Brain microvascular endothelial cell (primary cell): ENCODE measurements around the gene GH2.

Experiments
- DNase-seq: peaks from one replicate; pipeline ENCODE4 v3.0.0-alpha.2; 2020
- H3K27ac ChIP-seq: fragments of 250-450 bp; sonication (Bioruptor Pico); 2 replicates; pipeline ENCODE4 v1.5.1; 2020; ENCODE audit warnings: mild to moderate bottlenecking, moderate library complexity
- H3K27me3 ChIP-seq: fragments of 250-450 bp; sonication (Bioruptor Pico); replicated peaks from 2 replicates; pipeline ENCODE4 v1.5.1; 2020; ENCODE audit warnings: mild to moderate bottlenecking
- H3K36me3 ChIP-seq: fragments of 250-450 bp; sonication (Bioruptor Pico); replicated peaks from 2 replicates; pipeline ENCODE4 v1.5.1; 2020; ENCODE audit warnings: mild to moderate bottlenecking
- H3K4me3 ChIP-seq: 2 replicates; pipeline ENCODE4 v1.5.1; 2011; ENCODE audit warnings: low read depth, mild to moderate bottlenecking, control low read depth, low read length, moderate library complexity
- in situ Hi-C: cut with HindIII; loops from 2 replicates; pipeline ENCODE4 v1.10.0; 2017; ENCODE audit warnings: low sequenced_read_pairs, low pct_ligation_motif_present
- TF ChIP-seq, protein P1 (sequence below): IDR thresholded peaks from 2 replicates; pipeline ENCODE4 v1.5.1; 2011; ENCODE audit warnings: low read depth, mild to moderate bottlenecking, moderate library complexity, low read length, control low read depth, inconsistent platforms; ENCODE audit errors: missing control alignments

GH2 gene

DNA sequence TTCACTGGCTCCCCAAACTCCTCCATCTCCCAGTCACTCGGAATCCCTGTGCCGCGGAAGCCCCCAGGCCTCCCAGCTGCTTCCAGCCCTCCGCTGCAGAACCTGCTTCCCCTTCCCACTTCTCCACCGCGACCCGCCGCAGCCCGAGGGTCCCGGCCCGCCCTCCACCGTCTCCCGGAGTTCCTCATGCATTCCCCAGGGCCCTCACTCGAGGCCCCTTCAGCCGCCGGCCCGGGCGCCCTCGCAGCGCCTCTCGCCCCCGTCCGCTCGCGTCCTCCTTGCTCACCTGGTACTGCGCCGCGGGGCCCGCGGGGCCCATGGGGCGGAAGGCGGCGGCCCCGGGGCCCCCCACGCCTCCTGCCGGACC lies 39.6 kb downstream of the GH2 start:
- in situ Hi-C loops, result no loop called here
- Histone ChIP-seq H3K36me3 (no peaks in the 10 kb centered on the region), H3K27ac (peak overlapping the region; percentile 45), H3K4me3 (peak overlapping the region; percentile 84), H3K27me3 (no peaks in the 10 kb centered on the region)
- TF ChIP-seq, protein P1, sequence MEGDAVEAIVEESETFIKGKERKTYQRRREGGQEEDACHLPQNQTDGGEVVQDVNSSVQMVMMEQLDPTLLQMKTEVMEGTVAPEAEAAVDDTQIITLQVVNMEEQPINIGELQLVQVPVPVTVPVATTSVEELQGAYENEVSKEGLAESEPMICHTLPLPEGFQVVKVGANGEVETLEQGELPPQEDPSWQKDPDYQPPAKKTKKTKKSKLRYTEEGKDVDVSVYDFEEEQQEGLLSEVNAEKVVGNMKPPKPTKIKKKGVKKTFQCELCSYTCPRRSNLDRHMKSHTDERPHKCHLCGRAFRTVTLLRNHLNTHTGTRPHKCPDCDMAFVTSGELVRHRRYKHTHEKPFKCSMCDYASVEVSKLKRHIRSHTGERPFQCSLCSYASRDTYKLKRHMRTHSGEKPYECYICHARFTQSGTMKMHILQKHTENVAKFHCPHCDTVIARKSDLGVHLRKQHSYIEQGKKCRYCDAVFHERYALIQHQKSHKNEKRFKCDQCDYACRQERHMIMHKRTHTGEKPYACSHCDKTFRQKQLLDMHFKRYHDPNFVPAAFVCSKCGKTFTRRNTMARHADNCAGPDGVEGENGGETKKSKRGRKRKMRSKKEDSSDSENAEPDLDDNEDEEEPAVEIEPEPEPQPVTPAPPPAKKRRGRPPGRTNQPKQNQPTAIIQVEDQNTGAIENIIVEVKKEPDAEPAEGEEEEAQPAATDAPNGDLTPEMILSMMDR, result no peak
- DNase-seq, result no peak

DNA sequence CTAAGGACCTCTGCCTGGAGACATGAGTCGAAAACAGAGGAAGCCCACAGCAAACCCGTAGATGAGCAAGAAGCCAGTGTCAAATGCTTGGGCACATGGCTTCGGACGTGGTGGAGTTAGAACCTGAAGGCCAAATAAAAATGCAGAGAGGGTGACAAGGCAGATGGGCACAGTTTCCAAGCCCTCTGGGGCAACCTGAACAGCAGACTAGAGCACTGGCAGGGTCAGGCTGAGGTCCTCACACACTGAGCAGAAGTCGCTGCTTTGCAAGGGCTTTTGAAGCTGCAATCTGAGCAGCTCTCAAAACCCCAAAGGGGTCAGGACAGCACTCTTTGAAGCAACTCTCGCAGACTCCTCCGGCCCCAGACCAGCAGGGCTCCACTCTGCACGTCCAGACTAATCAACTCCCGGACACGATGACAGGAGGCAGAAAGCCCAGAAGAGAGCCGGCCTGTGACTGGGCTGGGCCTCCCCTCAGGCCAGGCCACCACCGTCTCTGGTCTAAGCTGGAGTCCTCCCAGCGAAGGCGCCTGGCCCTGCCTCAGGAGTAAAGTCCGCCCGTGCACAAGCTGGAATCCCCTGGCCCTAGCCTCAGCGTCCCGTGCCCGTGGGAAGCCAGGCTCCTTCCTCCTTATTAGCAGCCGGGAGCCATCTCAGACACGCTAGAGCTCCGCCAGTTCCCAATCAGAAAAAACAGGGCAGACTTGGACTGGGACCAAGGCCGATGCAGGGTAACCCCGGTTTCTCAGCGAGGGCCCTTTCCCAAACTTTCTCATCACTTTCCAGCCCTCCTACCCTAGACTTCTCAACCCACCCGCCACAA lies 40.2 kb downstream of the GH2 start:
- Histone ChIP-seq H3K27me3 (no peaks in the 10 kb centered on the region), H3K4me3 (peak overlapping the region; percentile 84), H3K27ac (peak overlapping the region; percentile 45), H3K36me3 (no peaks in the 10 kb centered on the region)
- TF ChIP-seq, protein P1, result no peak
- DNase-seq, result peak; percentile 33
- in situ Hi-C loops, result no loop called here

DNA sequence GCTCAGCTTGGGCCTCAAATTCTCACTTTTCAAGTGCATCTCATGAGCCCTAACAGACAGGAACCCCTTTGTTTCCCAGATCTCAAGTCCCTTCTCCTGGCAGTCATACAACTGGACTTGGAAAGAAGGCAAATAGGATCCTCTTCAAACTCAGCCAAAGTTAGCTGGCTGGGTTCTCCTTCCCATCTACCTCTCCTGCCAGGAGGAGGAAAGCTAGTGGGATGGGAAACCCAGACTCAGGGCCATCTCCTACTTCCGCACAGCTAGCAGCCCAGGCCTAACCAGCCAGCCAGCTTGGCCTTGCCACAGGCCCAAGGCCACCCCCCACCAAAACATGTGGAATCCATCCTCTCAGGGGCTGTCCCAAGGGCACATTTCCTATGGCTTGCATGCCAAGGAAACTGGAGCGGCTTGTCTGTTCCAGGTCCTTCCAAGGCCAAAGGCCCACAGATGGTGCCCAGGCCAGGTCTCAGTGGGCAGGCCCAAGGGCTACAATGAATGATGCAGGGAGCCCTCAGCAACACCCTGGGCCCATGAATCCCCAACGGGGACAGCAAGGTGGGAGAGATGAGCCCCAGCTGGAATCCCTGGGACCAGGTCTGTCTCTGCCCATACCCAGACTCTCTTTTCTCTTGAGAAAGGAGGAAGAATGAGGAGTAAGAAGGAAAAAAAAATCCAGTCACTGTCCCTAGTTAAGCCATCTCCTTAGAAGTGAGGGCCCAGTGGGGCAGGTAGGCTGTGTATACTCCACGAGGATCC lies 41.0 kb downstream of the GH2 start:
- TF ChIP-seq, protein P1, result no peak
- DNase-seq, result no peak
- Histone ChIP-seq H3K27ac (no peak overlapping the region), H3K4me3 (peak overlapping the region; percentile 84), H3K36me3 (peaks cover 4% of the 10 kb centered on the region), H3K27me3 (no peaks in the 10 kb centered on the region)
- in situ Hi-C loops, result no loop called here

DNA sequence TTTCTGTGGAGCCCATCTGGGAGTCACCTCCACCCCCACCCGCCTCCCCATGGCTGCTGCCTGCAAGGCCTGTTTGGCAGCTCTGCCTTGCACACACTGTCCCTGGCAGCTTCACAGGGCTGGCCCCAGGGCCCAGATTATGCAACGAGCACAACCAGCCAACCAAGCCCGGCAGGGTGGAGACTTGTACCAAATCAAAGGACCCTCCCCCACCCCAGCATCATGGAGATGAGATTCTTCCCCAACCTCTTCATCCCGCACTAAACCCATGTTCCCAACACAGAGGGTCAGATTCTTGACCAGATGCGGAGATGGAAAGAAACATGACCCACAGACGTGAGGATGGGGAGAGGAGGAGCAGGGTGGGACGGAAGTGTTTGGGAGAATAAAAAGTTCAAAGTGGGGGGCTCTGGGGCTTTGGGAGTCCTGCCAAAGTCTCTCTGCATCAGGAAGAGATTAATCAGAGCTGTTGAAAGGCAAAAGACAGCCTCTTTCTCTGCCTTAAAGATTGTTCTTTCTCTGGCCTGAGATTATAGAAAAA lies 43.0 kb downstream of the GH2 start:
- Histone ChIP-seq H3K36me3 (peaks cover 19% of the 10 kb centered on the region), H3K4me3 (no peak overlapping the region), H3K27ac (no peak overlapping the region), H3K27me3 (no peaks in the 10 kb centered on the region)
- TF ChIP-seq, protein P1, result no peak
- in situ Hi-C loops, result no loop called here
- DNase-seq, result no peak

DNA sequence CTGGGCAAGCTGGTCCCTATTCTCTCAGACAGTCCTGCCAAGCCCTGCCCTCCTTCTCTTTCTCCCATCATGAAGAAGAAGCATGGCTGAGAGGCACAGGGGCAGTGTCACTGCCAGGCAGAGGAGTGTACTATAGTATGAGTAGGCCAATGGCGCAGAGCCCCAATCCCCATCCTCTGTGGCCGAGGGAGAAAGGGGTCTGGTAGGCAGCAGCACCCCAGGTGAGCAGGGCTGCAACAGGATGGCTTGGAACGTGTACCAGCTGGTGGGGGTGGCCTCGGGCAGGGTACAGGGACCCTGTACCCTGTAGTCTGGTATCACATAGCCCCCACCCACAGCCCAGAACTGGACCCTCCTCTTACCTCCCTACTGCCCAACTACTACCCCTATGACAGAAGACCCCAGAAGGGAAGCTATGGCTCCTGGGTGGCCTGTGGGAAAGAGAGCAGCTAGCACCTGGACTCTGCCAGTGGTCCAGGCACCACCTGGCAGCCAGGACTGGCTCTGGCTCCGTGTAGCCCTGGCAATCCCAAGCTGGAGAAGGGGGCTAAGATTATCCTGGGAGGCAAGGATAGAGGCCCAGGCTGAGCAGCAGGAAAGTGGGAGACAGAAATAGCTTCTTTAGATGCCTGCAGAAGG lies 43.7 kb downstream of the GH2 start:
- Histone ChIP-seq H3K36me3 (peaks cover 25% of the 10 kb centered on the region), H3K27ac (no peak overlapping the region), H3K27me3 (no peaks in the 10 kb centered on the region), H3K4me3 (no peak overlapping the region)
- in situ Hi-C loops, result no loop called here
- TF ChIP-seq, protein P1, result no peak
- no peak for DNase-seq
